Choroid plexus epithelial cell (primary cell): ENCODE results near the gene GRIK2.
"Not testable (repeated sequence)": the region's sequence is repeated elsewhere in the genome, so short reads cannot be mapped to it uniquely, and the experiment has no call there.

Experiments
- DNase-seq: peaks from one replicate; pipeline ENCODE4 v3.0.0-alpha.2; 2010; ENCODE audit warnings: low read depth
- H3K4me3 ChIP-seq: 2 replicates; pipeline ENCODE4 v1.5.1; 2011; ENCODE audit warnings: low read depth, mild to moderate bottlenecking, control low read depth, low read length, moderate library complexity
- CTCF ChIP-seq: conservative IDR thresholded peaks from 2 replicates; pipeline ENCODE4 v1.5.1; 2011; ENCODE audit warnings: low read depth, mild to moderate bottlenecking, control low read depth, inconsistent platforms, low read length, moderate library complexity

The GRIK2 gene

DNA sequence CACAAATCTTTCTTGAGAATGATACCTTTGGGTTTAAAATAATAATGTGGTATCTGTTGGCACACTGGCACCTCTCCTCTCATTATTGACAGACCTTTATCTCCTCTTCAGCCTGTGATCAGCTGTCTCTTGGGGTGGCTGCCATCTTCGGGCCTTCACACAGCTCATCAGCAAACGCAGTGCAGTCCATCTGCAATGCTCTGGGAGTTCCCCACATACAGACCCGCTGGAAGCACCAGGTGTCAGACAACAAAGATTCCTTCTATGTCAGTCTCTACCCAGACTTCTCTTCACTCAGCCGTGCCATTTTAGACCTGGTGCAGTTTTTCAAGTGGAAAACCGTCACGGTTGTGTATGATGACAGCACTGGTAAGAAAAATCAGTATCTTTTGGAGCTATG lies 232.8 kb downstream of the GRIK2 start:
- no peak for DNase-seq
- no peak overlapping the region for H3K4me3 ChIP-seq

GRCh38 chr6:101630941-101631340 lies 237.4 kb downstream of the GRIK2 start:
- no peak for TF ChIP-seq CTCF

More for the DNA sequence above, 232.8 kb downstream of the GRIK2 start:
- TF ChIP-seq CTCF = no peak

GRCh38 chr6:101633081-101633480 lies 239.6 kb downstream of the GRIK2 start:
- no peak overlapping the region for H3K4me3 ChIP-seq
- TF ChIP-seq CTCF = no peak
- no peak for DNase-seq

More at GRCh38 chr6:101630941-101631340, 237.4 kb downstream of the GRIK2 start:
- no peak for DNase-seq
- H3K4me3 ChIP-seq = no peak overlapping the region

DNA sequence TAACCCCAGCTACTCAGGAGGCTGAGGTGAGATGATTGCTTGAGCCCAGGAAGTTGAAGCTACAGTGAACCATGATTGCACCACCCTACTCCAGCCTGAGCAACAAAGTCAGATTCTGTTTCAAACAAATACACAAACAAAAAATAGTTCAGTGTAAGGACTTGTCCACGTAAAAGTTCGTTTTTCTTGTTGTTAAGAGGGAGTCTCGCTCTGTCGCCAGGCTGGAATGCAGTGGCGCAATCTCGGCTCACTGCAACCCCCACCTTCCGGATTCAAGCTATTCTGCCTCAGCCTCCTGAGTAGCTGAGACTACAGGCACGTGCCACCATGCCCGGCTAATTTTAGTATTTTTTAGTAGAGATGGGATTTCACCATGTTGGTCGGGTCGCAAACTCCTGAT lies 245.4 kb downstream of the GRIK2 start:
- DNase-seq = peak; percentile 7
- not testable (repeated sequence) for H3K4me3 ChIP-seq

- peak; percentile 5 for DNase-seq
- H3K4me3 ChIP-seq = no peak overlapping the region
- no peak for TF ChIP-seq CTCF
Measured at GRCh38 chr6:101640131-101640530, 246.6 kb downstream of the GRIK2 start.

DNA sequence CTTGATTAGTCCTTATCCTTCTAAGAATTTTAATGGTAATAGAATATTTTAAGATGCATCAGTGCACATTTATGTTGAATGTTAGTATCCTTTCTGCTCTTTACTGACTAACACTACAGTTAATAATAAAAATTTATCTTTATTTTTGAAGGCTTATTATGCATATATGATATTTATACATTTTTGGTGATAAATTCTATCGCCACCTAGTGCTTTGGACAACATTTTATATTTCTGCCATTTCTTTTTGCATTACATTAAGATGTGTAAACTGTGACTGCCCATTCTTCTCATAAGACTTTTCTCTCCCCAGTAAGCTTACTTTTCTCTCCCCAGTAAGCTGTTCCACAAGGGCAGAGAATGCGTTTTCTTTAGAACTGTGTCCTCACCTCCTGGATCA lies 252.3 kb downstream of the GRIK2 start:
- TF ChIP-seq CTCF = peak; percentile 33
- peak; percentile 12 for DNase-seq
- no peak overlapping the region for H3K4me3 ChIP-seq

GRCh38 chr6:101650402-101651100 lies 257.0 kb downstream of the GRIK2 start:
- no peak for TF ChIP-seq CTCF
- no peak overlapping the region for H3K4me3 ChIP-seq

More at GRCh38 chr6:101650402-101651100, 257.0 kb downstream of the GRIK2 start:
- DNase-seq = no peak
